GM10266 (cell line): ENCODE measurements around the gene ABHD1.

Source experiments
- DNase-seq: peaks from one replicate; pipeline ENCODE4 v3.0.0; 2012; ENCODE audit errors: extremely low spot score
- TF ChIP-seq, protein P1 (sequence below): IDR thresholded peaks from 2 replicates; pipeline ENCODE4 v1.5.1; 2012; ENCODE audit warnings: mild to moderate bottlenecking, low read depth; ENCODE audit not compliant: control insufficient read depth, insufficient read depth; ENCODE audit errors: missing control alignments

The ABHD1 gene

DNA sequence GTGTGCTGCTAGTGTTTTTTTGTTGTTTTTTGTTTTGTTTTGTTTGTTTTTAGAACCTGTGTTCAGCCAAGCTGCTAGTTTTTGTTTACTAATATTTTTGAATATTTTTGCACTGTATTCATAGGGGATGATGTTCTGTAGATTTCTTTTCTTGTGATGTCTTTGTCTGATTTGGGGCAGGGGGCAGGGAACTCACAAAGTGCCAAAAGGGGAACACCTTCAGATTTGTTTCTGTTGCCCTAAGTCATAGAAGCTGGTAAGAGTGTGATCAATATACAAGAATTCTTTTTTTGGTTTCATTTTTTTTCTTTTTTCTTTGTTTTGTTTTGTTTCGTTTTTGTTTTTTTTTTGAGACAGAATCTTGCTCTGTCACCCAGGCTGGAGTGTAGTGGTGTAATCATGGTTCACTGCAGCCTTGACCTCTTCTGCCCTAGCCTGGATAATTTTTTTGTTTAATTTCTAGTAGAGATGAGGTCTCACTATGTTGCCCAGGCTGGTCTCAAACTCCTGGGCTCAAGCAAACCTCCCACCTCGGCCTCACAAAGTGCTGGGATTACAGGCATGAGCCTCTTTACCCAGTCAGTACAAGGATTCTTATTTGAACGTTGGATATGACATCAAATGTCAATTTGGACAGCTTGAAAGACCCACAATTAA lies 55.9 kb downstream of the ABHD1 start:
- TF ChIP-seq, protein P1, sequence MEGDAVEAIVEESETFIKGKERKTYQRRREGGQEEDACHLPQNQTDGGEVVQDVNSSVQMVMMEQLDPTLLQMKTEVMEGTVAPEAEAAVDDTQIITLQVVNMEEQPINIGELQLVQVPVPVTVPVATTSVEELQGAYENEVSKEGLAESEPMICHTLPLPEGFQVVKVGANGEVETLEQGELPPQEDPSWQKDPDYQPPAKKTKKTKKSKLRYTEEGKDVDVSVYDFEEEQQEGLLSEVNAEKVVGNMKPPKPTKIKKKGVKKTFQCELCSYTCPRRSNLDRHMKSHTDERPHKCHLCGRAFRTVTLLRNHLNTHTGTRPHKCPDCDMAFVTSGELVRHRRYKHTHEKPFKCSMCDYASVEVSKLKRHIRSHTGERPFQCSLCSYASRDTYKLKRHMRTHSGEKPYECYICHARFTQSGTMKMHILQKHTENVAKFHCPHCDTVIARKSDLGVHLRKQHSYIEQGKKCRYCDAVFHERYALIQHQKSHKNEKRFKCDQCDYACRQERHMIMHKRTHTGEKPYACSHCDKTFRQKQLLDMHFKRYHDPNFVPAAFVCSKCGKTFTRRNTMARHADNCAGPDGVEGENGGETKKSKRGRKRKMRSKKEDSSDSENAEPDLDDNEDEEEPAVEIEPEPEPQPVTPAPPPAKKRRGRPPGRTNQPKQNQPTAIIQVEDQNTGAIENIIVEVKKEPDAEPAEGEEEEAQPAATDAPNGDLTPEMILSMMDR: no peak
- DNase-seq: no peak
